ENCODE measurements around the gene CIB4.

DNA sequence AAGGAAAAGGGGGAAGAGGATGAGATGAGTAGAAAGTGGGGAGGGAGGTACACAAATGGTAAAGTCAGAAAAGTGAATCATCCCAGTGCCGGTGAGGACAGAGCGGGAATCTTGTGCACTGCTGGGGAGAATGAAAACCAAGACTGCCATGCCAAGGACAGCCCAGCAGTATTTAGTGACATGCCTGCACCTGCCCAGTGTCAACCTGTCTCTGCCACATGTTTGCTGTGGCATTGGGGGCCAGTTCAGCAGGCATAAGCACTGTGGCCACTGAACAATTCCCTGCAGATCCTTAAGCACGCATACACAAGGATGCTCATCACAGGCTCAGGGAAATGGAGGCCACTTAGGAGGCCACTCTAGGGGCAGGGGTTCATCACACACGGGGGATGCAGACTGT, 46.2 kb upstream of the CIB4 start:
- TF ChIP-seq, protein P1, sequence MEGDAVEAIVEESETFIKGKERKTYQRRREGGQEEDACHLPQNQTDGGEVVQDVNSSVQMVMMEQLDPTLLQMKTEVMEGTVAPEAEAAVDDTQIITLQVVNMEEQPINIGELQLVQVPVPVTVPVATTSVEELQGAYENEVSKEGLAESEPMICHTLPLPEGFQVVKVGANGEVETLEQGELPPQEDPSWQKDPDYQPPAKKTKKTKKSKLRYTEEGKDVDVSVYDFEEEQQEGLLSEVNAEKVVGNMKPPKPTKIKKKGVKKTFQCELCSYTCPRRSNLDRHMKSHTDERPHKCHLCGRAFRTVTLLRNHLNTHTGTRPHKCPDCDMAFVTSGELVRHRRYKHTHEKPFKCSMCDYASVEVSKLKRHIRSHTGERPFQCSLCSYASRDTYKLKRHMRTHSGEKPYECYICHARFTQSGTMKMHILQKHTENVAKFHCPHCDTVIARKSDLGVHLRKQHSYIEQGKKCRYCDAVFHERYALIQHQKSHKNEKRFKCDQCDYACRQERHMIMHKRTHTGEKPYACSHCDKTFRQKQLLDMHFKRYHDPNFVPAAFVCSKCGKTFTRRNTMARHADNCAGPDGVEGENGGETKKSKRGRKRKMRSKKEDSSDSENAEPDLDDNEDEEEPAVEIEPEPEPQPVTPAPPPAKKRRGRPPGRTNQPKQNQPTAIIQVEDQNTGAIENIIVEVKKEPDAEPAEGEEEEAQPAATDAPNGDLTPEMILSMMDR (IDR thresholded peaks at IDR 0.05) = no peak
- TF ChIP-seq POLR2A (IDR thresholded peaks at IDR 0.05) = no peak
- no peak for TF ChIP-seq EP300 (IDR thresholded peaks at IDR 0.05)

Measured in ovary (tissue), 3 donors.